ENCODE data around the gene ASPM.

DNA sequence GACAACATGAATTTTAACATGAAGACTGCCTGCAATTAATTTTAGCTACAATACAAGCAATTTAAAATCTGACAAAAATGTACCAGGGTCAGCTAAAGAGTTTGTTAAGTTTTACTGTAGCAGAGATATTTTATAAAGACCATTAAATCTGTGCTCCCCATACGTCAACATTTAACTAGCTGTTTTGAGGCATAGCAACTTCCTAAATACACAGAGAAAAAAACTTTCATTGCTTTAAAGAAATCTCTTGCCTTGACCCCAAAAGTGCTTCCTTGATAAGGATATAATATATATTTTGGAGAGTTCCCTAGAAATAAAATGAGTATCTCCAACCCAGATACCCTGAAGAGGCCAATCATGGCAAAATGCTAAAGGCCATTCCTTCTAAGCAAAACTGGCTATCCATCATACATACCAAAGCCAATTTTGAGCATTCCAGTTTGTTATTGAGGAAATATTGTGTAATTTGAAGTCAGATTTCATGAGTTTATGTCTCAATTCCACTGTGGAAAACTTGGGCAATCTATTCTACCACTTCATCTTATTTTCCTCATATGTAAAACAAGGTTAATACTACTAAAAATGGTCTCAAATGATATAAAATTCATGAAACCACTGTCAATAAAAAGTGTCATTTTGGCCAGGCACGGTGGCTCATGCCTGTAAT lies 19.1 kb downstream of the ASPM start:
- TF ChIP-seq, protein P1, sequence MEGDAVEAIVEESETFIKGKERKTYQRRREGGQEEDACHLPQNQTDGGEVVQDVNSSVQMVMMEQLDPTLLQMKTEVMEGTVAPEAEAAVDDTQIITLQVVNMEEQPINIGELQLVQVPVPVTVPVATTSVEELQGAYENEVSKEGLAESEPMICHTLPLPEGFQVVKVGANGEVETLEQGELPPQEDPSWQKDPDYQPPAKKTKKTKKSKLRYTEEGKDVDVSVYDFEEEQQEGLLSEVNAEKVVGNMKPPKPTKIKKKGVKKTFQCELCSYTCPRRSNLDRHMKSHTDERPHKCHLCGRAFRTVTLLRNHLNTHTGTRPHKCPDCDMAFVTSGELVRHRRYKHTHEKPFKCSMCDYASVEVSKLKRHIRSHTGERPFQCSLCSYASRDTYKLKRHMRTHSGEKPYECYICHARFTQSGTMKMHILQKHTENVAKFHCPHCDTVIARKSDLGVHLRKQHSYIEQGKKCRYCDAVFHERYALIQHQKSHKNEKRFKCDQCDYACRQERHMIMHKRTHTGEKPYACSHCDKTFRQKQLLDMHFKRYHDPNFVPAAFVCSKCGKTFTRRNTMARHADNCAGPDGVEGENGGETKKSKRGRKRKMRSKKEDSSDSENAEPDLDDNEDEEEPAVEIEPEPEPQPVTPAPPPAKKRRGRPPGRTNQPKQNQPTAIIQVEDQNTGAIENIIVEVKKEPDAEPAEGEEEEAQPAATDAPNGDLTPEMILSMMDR (IDR thresholded peaks at IDR 0.05): no peak
- TF ChIP-seq POLR2A (IDR thresholded peaks at IDR 0.05): no peak
- no peak for TF ChIP-seq EP300 (IDR thresholded peaks at IDR 0.05)
